Thyroid gland (tissue), 4 donors: ENCODE measurements around the gene VPS9D1.

Experiments
- CTCF ChIP-seq, 6 experiments: fragments of 200-600 bp in 3 of 6; fragments of 450-650 bp in 3 of 6; sonication (generic) in 3 of 6; IDR thresholded peaks; one replicate each; pipeline ENCODE4 v1.5.1; 2016 to 2019; ENCODE audit warnings: antibody characterized with exemption in 6 of 6, mild to moderate bottlenecking in 2 of 6, inconsistent platforms in 1 of 6, moderate library complexity in 1 of 6
- POLR2A ChIP-seq, 2 donors: fragments of 450-650 bp; IDR thresholded peaks; one replicate each; pipeline ENCODE4 v1.6.1; 2017; ENCODE audit warnings: antibody characterized with exemption in 2 of 2, mild to moderate bottlenecking in 2 of 2, moderate library complexity in 1 of 2

DNA sequence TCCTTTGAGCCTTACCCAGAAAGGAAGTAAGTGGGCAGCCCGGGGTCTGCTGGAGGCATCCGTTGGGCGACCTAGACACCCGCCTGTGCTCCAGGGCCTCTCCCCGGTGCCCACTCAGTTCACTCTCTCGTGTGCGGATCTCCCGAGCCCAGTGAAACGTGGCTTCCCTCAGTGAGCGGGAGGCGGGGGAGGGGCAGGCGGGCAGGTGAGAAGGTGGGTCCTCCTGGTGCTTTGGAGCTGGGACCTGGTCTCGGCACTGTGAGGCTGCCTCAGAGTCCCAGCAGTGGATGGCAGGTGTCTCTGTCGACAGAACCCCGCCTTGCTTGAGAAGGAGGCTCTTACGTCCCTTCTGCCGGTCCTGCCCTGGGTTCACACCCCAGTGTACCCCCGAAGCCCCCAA, 8.6 kb upstream of the VPS9D1 start:
- no peak for TF ChIP-seq CTCF (IDR thresholded peaks at IDR 0.05)
- no peak for TF ChIP-seq POLR2A (IDR thresholded peaks at IDR 0.05)
